NCI-H1694 (cell line): Measurements from ENCODE around the gene SESN1.

Experiments used
- DNase-seq: peaks from one replicate; lab custom pipeline; 2025; lab: John Stamatoyannopoulos, UW

SESN1 gene

GRCh38 chr6:109060571-109060970 lies 34.1 kb downstream of the SESN1 start:
- DNase-seq, result no peak

- no peak for DNase-seq
Observed at GRCh38 chr6:109059571-109060021, 35.0 kb downstream of the SESN1 start.

GRCh38 chr6:109059153-109059552 lies 35.5 kb downstream of the SESN1 start:
- DNase-seq, result no peak

GRCh38 chr6:109058620-109059019 lies 36.0 kb downstream of the SESN1 start:
- DNase-seq, result no peak

DNA sequence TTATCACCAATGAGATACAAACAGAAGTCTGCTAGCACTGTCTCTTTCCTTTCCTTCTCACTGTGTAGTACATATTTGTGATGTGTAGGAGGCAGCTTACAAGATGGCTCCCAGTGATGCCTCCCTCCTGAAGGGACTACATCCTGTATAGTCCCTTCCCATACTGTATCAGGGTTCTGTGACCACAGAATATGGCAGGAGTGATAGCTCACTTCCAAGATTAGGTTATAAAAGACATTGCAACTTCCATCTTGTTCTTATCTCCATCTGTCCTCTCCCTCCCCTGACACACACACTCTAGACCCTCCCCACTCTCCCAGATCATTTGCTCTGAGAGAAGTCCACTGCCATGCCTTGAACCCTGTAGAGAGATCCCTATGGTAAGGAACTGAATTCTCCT lies 38.0 kb downstream of the SESN1 start:
- no peak for DNase-seq

DNA sequence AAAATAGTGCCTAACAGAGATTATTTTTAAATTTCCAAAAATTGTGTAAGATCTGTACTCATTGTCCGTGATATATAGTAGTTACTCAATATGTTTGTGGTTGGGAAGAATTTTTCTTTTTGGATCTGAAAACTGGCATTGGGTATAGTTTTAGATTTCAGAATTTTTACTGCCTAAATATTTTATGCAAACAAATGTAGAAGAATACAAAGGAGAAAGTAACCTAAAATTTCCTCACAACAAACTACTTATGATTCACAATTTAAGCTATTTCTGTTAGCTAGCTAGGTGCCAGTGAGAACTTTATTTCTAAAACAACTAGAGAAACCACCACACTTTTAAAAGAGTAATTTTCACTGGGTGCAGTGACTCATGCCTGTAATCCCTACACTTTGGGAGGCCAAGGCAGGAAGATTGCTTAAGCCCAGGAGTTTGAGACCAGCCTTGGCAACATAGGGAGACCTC lies 38.8 kb downstream of the SESN1 start:
- DNase-seq, result no peak

DNA sequence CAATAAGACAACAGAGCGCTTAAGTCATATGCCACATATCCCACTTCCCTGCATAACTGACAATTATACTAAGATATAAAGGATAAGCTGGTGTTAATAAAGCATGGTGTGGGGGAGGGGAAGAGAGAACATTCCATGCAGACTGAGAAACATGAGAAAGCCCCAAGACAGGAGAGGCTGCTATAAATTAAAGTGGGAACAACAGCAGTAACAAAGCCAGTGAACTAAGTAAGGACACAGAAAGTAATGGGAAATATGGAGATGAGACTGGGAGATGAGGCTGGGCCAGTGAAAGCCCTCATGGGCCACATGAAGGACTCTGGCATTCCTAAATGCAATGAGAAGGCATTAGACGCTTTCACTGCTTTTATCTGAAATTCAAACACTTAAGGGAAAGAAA lies 41.3 kb downstream of the SESN1 start:
- DNase-seq, result no peak

- DNase-seq, result no peak
Observed at GRCh38 chr6:109052852-109053251, 41.8 kb downstream of the SESN1 start.

- DNase-seq, result no peak
Observed at GRCh38 chr6:109052018-109052651, 42.5 kb downstream of the SESN1 start.

DNA sequence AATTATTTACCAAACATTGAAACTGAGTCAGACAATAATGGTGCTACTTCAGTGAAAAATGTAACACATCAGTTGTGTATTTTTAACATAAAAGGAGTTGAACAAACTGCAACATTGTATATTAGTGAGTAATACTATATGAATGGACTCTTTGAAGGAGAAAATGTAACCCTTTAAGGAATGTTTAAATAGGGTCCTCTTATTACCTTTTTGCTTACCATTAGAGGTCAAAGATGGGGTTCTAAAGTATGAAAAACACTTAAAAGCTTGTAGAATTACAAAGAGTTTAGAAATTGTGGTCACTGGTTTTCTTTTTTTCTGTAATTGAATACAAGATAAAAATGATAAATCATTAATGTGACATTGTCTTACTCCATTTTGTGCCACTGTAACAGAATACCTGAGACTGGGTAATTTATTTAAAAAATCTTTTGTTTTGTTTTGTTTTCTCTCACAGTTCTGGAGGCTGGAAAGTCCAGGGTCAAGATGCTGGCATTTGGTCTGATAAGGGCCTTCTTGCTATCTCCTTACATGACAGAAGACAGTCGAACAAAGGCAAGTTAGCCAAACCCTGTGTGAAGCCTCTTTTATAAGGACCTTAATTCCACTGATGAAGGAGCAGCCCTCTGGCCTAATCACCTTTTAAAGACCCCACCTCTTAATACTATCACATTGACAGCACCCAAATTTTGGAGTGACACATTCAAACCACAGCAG lies 43.2 kb downstream of the SESN1 start:
- DNase-seq, result no peak

- no peak for DNase-seq
Observed at GRCh38 chr6:109050447-109051102, 44.1 kb downstream of the SESN1 start.

- no peak for DNase-seq
Observed at GRCh38 chr6:109050012-109050411, 44.6 kb downstream of the SESN1 start.

- no peak for DNase-seq
Observed at GRCh38 chr6:109048670-109049415, 45.8 kb downstream of the SESN1 start.

DNA sequence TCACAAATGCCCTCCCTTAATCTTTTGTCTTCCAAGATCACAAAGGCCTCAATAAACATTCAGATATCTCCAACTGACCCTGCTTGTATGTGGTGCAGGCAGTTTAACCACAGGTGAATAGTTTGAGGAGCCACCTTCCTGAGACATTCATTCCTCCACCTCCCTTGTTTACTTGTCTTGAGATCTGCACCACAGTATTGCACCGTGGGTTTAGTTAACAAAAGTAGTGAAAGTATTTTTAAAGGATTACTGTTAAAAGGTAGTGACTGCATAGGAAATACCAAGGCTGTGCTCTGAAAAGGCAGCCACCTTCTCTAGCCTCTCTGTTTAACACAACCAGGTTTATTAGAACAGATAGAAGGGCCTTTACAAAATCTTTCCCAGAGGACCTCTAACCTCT lies 46.5 kb downstream of the SESN1 start:
- DNase-seq, result no peak

GRCh38 chr6:109045493-109045892 lies 49.2 kb downstream of the SESN1 start:
- no peak for DNase-seq

- DNase-seq, result no peak
Observed at GRCh38 chr6:109039795-109040194, 54.9 kb downstream of the SESN1 start.

DNA sequence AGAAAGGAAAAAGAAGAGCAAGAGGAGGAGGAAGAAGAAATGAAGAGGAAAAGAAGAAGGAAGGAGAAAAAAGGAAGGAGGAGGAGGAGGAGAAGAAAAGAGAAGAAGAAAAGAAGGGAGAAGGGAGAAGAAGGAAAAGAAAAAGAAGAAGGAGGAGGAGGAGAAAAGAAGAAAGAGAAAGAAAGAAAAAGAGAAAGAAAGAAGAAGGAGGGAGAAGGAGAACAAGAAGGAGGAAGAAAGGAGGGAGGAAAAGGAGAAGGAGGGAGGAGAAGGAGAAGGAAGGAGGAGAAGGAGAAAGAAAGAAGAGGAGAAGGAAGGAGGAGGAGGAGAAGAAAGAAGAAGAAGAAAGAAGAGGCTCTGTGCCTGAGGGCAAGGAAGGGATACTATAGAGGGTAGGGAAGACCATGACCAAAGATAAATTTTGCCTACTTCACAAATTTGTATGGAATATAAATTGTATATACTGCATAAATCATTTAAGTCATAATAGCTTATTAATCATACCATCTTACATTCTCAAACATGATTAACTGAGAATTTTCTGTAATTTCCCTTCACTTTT lies 55.7 kb downstream of the SESN1 start:
- no peak for DNase-seq

GRCh38 chr6:109036574-109037294 lies 57.9 kb downstream of the SESN1 start:
- no peak for DNase-seq

DNA sequence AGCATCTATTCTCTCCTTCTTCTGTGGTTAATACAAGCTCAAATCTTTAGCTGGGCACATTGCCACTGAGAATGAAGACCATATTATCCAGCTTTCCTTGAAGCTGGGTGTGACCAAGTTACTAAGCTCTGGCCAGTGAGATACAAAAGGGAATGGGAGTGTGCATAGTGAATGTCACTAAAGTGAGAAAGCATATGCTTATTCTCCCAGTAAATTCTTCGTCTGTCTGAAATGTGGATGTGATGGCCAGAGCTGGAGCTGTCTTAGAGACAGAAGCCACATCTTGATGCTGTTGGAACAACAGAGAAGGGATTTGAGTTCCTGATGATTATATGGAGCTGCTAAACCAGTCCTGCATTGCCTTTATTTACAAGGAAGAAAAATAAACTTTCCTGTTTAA lies 60.1 kb downstream of the SESN1 start:
- no peak for DNase-seq

GRCh38 chr6:109033655-109034054 lies 61.0 kb downstream of the SESN1 start:
- no peak for DNase-seq

DNA sequence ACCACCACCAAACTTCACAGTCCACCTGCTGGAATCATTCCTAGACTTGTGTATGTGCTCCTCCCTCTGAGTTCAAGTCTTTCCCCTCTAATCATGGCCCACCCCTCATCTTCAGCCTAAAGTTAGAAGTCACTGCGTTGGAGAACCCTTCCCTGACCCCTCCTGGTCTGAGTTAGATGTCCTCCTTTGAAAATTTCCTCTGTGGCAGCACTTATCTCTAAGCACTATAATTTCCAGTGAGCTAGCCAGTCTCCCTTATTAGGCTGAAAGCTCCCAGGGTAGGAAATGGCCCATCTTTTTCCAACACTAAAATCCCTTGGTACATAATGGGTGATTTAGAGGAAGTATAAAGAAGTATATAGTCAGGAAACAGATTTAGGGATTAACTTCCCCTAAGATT lies 63.2 kb downstream of the SESN1 start:
- no peak for DNase-seq
